Smooth muscle cell (in vitro differentiated cells): ENCODE measurements around the gene HELZ. TPM values are rescaled to one million over a fixed set of nuclear protein-coding genes. Genes with fewer than 3 reads are reported as not detected.

Experiments used
- DNase-seq: peaks from one replicate; lab custom pipeline; 2025; ENCODE audit not compliant: unreplicated experiment; lab: John Stamatoyannopoulos, UW
- H2AFZ ChIP-seq: fragments of 200-600 bp; sonication (generic); 2 replicates; pipeline ENCODE4 v1.6.0; 2016; ENCODE audit warnings: antibody characterized with exemption, low read depth, mild to moderate bottlenecking
- H3F3A ChIP-seq: fragments of 200-600 bp; sonication (generic); 2 replicates; pipeline ENCODE4 v1.6.0; 2017; ENCODE audit warnings: antibody characterized with exemption, low read depth
- H3K27ac ChIP-seq: fragments of 200-600 bp; sonication (generic); 2 replicates; pipeline ENCODE4 v1.5.1; 2016; ENCODE audit warnings: low read depth, mild to moderate bottlenecking
- H3K27me3 ChIP-seq: fragments of 200-600 bp; sonication (generic); 2 replicates; pipeline ENCODE4 v1.6.1; 2016; ENCODE audit warnings: low read depth, mild to moderate bottlenecking
- H3K36me3 ChIP-seq: fragments of 200-600 bp; sonication (generic); 2 replicates; pipeline ENCODE4 v1.5.1; 2016; ENCODE audit warnings: low read depth
- H3K4me1 ChIP-seq: fragments of 200-600 bp; sonication (generic); 2 replicates; pipeline ENCODE4 v1.5.1; 2016; ENCODE audit warnings: low read depth
- H3K4me2 ChIP-seq: fragments of 200-600 bp; sonication (generic); 2 replicates; pipeline ENCODE4 v1.6.0; 2016; ENCODE audit warnings: mild to moderate bottlenecking
- H3K4me3 ChIP-seq: fragments of 200-600 bp; sonication (generic); 2 replicates; pipeline ENCODE4 v1.5.1; 2016; ENCODE audit warnings: mild to moderate bottlenecking
- H3K79me2 ChIP-seq: fragments of 200-600 bp; sonication (generic); 2 replicates; pipeline ENCODE4 v1.6.0; 2016; ENCODE audit warnings: low read depth, mild to moderate bottlenecking
- H3K9ac ChIP-seq: fragments of 200-600 bp; sonication (generic); 2 replicates; pipeline ENCODE4 v1.6.0; 2016; ENCODE audit warnings: low read depth
- H3K9me3 ChIP-seq: fragments of 200-600 bp; sonication (generic); replicated peaks from 2 replicates; pipeline ENCODE4 v1.5.1; 2016; ENCODE audit warnings: low read depth
- H4K20me1 ChIP-seq: fragments of 200-600 bp; sonication (generic); 2 replicates; pipeline ENCODE4 v1.6.0; 2016; ENCODE audit warnings: low read depth
- WGBS: methylation state at CpG from one replicate; pipeline ENCODE4 v1.1.7; 2016; ENCODE audit warnings: low lambda C conversion rate; 5-methylcytosine and 5-hydroxymethylcytosine counted together
- polyA plus RNA-seq: library from polyadenylated mRNA; unstranded; fragments of >200 nt; fragmentation: Nextera tagmentation; extraction: Ambion mirVana; gene quantifications from 2 replicates; pipeline ENCODE4 v1.2.1, GENCODE V29; 2016
- total RNA-seq: library from RNA; depleted of rRNA; stranded (reverse); fragments of >200 nt; gene quantifications from 2 replicates; pipeline ENCODE4 v1.2.3, GENCODE V29; 2014
- TF ChIP-seq, protein P1 (sequence below): fragments of 200-600 bp; sonication (generic); IDR thresholded peaks from 2 replicates; pipeline ENCODE4 v1.5.1; 2017; ENCODE audit warnings: borderline replicate concordance, mild to moderate bottlenecking, antibody characterized with exemption; ENCODE audit not compliant: insufficient read depth, poor library complexity, severe bottlenecking

Gene HELZ
- total and polyA plus RNA-seq, 2 experiments from 2014 or later, result 18.8 to 34.4 TPM

DNA sequence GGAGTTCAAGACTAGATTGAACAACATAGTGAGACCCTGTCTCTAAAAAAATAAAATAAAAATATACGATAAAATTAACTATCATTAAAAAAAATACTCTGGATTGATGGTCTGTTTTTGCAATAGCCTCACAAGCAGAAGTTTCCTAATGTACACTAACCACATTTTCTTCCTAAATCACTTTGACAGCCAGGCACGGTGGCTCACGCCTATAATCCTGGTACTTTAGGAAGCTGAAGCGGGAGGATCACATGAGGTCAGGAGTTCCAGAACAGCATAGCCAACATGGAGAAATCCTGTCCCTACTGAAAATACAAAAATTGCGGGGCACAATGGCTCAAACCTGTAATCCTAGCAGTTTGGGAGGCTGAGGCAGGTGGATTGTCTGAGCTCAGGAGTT is 64.7 kb downstream of the HELZ start:
- no peak overlapping the region for H3K4me3 ChIP-seq
- no peaks in the 10 kb centered on the region for H3K79me2 ChIP-seq
- H3K27ac ChIP-seq, result no peak overlapping the region
- peaks cover 7% of the 10 kb centered on the region for H3K36me3 ChIP-seq
- H3K27me3 ChIP-seq, result no peaks in the 10 kb centered on the region
- no peaks in the 10 kb centered on the region for H3K9me3 ChIP-seq
- WGBS, result 75% methylated on average over 5 of the region's 5 CpGs
- H3K4me2 ChIP-seq, result no peak overlapping the region
- H2AFZ ChIP-seq, result no peak overlapping the region
- H3K9ac ChIP-seq, result no peak overlapping the region
- peaks cover 9% of the 10 kb centered on the region for H4K20me1 ChIP-seq
- TF ChIP-seq, protein P1, sequence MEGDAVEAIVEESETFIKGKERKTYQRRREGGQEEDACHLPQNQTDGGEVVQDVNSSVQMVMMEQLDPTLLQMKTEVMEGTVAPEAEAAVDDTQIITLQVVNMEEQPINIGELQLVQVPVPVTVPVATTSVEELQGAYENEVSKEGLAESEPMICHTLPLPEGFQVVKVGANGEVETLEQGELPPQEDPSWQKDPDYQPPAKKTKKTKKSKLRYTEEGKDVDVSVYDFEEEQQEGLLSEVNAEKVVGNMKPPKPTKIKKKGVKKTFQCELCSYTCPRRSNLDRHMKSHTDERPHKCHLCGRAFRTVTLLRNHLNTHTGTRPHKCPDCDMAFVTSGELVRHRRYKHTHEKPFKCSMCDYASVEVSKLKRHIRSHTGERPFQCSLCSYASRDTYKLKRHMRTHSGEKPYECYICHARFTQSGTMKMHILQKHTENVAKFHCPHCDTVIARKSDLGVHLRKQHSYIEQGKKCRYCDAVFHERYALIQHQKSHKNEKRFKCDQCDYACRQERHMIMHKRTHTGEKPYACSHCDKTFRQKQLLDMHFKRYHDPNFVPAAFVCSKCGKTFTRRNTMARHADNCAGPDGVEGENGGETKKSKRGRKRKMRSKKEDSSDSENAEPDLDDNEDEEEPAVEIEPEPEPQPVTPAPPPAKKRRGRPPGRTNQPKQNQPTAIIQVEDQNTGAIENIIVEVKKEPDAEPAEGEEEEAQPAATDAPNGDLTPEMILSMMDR, result no peak
- H3F3A ChIP-seq, result no peaks in the 10 kb centered on the region
- H3K4me1 ChIP-seq, result no peaks in the 10 kb centered on the region
- DNase-seq, result no peak

DNA sequence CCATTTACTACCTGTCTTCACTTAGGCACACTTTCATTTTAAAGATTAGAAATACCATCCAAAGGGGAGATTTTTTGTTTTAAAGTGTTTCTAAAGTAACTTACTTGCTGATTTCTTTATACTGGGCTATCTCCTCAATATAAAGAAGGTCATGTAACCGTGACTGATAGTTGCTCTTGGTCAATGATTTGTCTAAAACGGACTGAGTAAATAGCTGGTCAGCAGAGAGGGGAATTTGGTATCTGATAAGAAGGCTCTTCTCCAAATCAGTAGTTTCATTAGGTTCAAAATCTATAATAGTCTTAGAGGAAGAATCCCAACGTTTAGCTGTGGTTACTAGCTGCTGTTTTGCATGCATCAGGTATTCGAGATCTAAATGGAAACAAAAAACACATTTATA is 66.4 kb downstream of the HELZ start:
- Histone ChIP-seq H3K36me3 (peaks cover 7% of the 10 kb centered on the region), H3K4me1 (no peaks in the 10 kb centered on the region)

DNA sequence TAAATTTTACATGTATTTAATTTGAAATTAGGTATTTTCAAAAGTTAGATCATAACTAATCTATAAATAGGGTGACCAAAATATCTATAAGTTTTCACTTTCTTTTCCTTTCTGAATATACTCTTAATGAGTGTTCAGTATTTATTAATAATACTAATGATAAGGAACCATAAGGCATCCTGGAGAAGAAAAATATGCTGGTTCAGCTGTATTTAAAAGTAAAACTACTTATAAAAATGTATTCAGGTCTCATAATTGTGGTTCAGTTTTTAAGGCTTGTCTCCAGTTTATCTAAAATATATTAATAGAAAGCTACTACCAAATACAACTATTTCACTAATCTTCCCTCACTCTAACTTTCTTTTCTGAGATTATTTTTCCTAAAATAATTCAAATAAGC is 67.3 kb downstream of the HELZ start:
- H4K20me1 ChIP-seq, result no peaks in the 10 kb centered on the region
- no peaks in the 10 kb centered on the region for H3K9me3 ChIP-seq
- DNase-seq, result no peak
- H3K9ac ChIP-seq, result no peak overlapping the region
- no peaks in the 10 kb centered on the region for H3K27me3 ChIP-seq
- H3F3A ChIP-seq, result no peaks in the 10 kb centered on the region
- no peaks in the 10 kb centered on the region for H3K4me1 ChIP-seq
- H3K36me3 ChIP-seq, result peaks cover 7% of the 10 kb centered on the region
- no peak overlapping the region for H3K27ac ChIP-seq
- no peaks in the 10 kb centered on the region for H3K79me2 ChIP-seq
- TF ChIP-seq, protein P1, result no peak
- no peak overlapping the region for H3K4me2 ChIP-seq
- H3K4me3 ChIP-seq, result no peak overlapping the region
- H2AFZ ChIP-seq, result no peak overlapping the region

More for the DNA sequence above, 66.4 kb downstream of the HELZ start:
- H3K27ac ChIP-seq, result no peak overlapping the region
- no peaks in the 10 kb centered on the region for H3K27me3 ChIP-seq
- no peak overlapping the region for H3K4me3 ChIP-seq
- 89% methylated on average over 4 of the region's 4 CpGs for WGBS
- H3K9ac ChIP-seq, result no peak overlapping the region
- H3F3A ChIP-seq, result no peaks in the 10 kb centered on the region
- no peak for DNase-seq
- H2AFZ ChIP-seq, result no peak overlapping the region
- H4K20me1 ChIP-seq, result peaks cover 3% of the 10 kb centered on the region
- no peak overlapping the region for H3K4me2 ChIP-seq
- TF ChIP-seq, protein P1, result no peak
- H3K79me2 ChIP-seq, result no peaks in the 10 kb centered on the region
- H3K9me3 ChIP-seq, result no peaks in the 10 kb centered on the region

DNA sequence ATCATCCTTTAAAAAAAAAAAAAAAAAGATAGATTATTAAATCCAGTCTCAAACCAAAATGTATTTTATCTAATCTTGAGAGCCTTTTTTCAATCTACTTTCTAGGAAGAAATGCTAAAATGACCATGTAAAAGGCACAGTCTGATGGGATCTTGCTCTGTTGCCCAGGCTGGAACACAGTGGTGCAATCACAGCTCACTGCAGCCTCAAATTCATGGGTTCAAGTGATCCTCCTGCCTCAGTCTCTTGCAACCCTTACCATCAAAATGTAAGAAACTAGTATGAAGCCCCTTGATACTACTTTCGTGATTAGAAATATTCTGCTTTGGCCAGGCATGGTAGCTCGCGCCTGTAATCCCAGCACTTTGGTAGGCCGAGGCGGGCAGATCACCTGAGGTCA is 70.8 kb downstream of the HELZ start:
- H3K36me3 ChIP-seq, result peaks cover 7% of the 10 kb centered on the region
- no peak for DNase-seq
- no peaks in the 10 kb centered on the region for H3K79me2 ChIP-seq
- no peak overlapping the region for H3K4me3 ChIP-seq
- no peaks in the 10 kb centered on the region for H3K9me3 ChIP-seq
- 97% methylated on average over 5 of the region's 5 CpGs for WGBS
- TF ChIP-seq, protein P1, result no peak
- H2AFZ ChIP-seq, result no peak overlapping the region
- no peak overlapping the region for H3K27ac ChIP-seq
- H3K27me3 ChIP-seq, result no peaks in the 10 kb centered on the region
- no peaks in the 10 kb centered on the region for H3F3A ChIP-seq
- no peak overlapping the region for H3K4me2 ChIP-seq
- no peaks in the 10 kb centered on the region for H3K4me1 ChIP-seq
- peaks cover 14% of the 10 kb centered on the region for H4K20me1 ChIP-seq
- H3K9ac ChIP-seq, result no peak overlapping the region
